HG03442 (cell line): ENCODE data around the gene KLF3.

ENCODE experiments used
- ATAC-seq: cut with Tn5 transposase; IDR thresholded peaks from one replicate; pipeline ENCODE4 v1.9.1; 2021; ENCODE audit warnings: mild to moderate bottlenecking, moderate library complexity; ENCODE audit not compliant: unreplicated experiment

The KLF3 gene

GRCh38 chr4:38650133-38650532, 13.9 kb upstream of the KLF3 start:
- ATAC-seq: no peak

- no peak for ATAC-seq
Measured at GRCh38 chr4:38654273-38654672, 9.7 kb upstream of the KLF3 start.

GRCh38 chr4:38656111-38656510, 7.9 kb upstream of the KLF3 start:
- no peak for ATAC-seq

- no peak for ATAC-seq
Measured at GRCh38 chr4:38659346-38659745, 4.7 kb upstream of the KLF3 start.

- no peak for ATAC-seq
Measured at GRCh38 chr4:38660838-38661237, 3.2 kb upstream of the KLF3 start.

GRCh38 chr4:38661371-38661770, 2.6 kb upstream of the KLF3 start:
- no peak for ATAC-seq

GRCh38 chr4:38662522-38663089, 1.4 kb upstream of the KLF3 start:
- ATAC-seq: no peak

- ATAC-seq: peak; percentile 31
Measured at GRCh38 chr4:38663090-38663800, 754 bp upstream of the KLF3 start.

- ATAC-seq: no peak
Measured at GRCh38 chr4:38664706-38665401, 855 bp downstream of the KLF3 start.

- no peak for ATAC-seq
Measured at GRCh38 chr4:38665551-38666411, 1.8 kb downstream of the KLF3 start.

GRCh38 chr4:38666766-38667084, 2.7 kb downstream of the KLF3 start:
- ATAC-seq: no peak

- no peak for ATAC-seq
Measured at GRCh38 chr4:38667085-38667893, 3.3 kb downstream of the KLF3 start.

- no peak for ATAC-seq
Measured at GRCh38 chr4:38668203-38668971, 4.4 kb downstream of the KLF3 start.

GRCh38 chr4:38669208-38669607, 5.2 kb downstream of the KLF3 start:
- ATAC-seq: no peak

- ATAC-seq: no peak
Measured at GRCh38 chr4:38670109-38670901, 6.3 kb downstream of the KLF3 start.

GRCh38 chr4:38670939-38671591, 7.1 kb downstream of the KLF3 start:
- ATAC-seq: no peak

GRCh38 chr4:38671592-38671940, 7.6 kb downstream of the KLF3 start:
- ATAC-seq: no peak

- no peak for ATAC-seq
Measured at GRCh38 chr4:38672074-38672396, 8.0 kb downstream of the KLF3 start.
